ENCODE data around the gene SRCIN1.
"Not testable (repeated sequence)": the region's sequence is repeated elsewhere in the genome, so short reads cannot be mapped to it uniquely, and the experiment has no call there.

SRCIN1 gene

DNA sequence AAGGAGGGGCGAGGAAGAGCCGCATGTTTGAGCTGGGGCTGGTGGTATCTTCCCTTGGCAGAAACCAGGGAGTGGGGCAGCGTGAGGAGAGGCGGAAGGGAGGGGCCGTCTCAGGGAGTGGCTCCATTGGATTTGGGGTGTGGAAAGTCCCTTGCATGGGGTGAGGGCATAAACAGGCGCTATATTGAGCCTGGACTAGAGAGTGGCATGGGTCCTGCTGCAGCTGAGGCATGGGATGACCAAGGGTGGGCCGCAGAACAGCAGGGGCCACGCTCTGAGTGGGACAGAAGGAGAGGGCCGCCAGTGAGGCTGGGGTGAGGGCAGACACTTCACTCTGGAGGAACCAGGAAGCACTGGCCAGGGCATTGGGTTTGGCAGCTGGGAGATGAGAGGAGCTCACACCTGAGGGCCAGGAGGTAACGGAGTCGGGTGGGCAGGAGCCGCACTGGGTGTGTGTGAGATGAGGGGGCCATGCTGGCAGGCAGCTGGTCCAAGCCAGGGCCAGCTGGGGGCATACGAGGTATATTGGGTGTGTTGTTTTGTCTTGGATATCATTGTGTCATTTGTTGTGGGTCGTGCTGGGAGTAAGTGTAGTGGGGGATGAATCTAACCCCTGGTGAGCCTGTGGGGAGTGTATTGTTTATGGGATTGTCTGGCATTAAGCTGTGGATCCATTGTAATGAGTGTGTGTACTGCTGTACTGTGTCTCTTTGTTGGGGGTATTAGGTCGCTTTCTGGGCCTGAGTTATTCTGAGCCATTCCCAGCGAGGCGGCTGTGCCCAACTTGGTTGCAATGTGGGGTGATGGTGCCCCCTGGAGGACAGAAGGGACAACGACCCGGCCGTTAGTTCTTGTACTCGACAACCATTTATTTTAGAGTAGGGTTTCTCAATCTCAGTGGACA lies 121.3 kb downstream of the SRCIN1 start:
- DNase-seq (ENCODE audit: low read depth in 2 of 2) = peak; percentile 33 to 60

GRCh38 chr17:38482700-38483043 lies 123.1 kb downstream of the SRCIN1 start:
- not testable (repeated sequence) for DNase-seq (ENCODE audit: low read depth in 2 of 2)

DNA sequence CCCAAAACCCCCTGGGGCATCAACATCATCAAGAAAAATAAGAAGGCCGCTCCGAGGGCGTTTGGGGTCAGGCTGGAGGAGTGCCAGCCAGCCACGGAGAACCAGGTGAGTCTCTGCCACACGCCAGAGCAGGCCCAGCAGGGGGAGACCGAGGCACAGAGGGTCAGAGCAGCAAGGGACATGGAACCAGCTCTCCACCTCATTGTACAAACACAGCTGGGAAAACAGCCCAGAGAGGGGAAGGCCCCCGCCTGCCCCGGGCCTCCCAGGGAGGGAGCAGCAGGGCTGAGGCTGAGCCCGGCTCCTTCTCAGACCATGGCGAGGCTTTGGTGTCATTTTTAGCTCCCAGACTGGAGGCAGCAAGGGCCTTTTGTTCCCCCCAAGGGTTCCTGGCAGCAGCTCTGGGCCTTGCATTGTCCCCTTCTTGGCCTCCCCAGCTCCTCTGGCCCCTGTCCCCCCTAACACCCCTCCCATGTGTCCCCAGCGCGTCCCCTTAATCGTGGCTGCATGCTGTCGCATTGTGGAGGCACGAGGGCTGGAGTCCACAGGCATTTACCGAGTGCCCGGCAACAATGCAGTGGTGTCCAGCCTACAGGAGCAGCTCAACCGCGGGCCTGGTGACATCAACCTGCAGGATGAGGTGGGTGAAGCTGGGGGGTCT lies 123.6 kb downstream of the SRCIN1 start:
- not testable (repeated sequence) for DNase-seq (ENCODE audit: low read depth in 2 of 2)

All from stimulated activated CD4-positive, alpha-beta T cell treated with anti-CD3 and anti-CD28 coated beads, Interleukin-12 subunit alpha, Interleukin-12 subunit beta, amount 100 ng/mL, for 24 hours (primary cell).